Ovary (tissue), 9 donors: ENCODE results near the gene ARHGAP8. TPM values are rescaled to one million over a fixed set of nuclear protein-coding genes. Genes with fewer than 3 reads are reported as not detected.

Source experiments
- DNase-seq, 5 donors: peaks; one replicate each; pipeline ENCODE4 v3.0.0-alpha.2; 2019 to 2020
- H3K27ac ChIP-seq, 2 donors: fragments of 200-600 bp; one replicate each; pipeline versions ENCODE4 v1.5.1 to v1.8.0; 2019 to 2022
- H3K27me3 ChIP-seq: fragments of 200-600 bp; one replicate; pipeline ENCODE4 v1.8.0; 2022
- H3K36me3 ChIP-seq: fragments of 200-600 bp; sonication (generic); one replicate; pipeline ENCODE4 v1.5.1; 2019
- H3K4me1 ChIP-seq: one replicate; pipeline ENCODE4 v1.8.1; 2013; ENCODE audit warnings: mild to moderate bottlenecking, moderate library complexity; ENCODE audit not compliant: insufficient read depth
- H3K4me3 ChIP-seq: fragments of 200-600 bp; sonication (generic); one replicate; pipeline ENCODE4 v1.5.1; 2017
- H3K9me3 ChIP-seq, 2 donors: fragments of 200-600 bp in 1 of 2; sonication (generic) in 1 of 2; one replicate each; pipeline versions ENCODE4 v1.5.1 to v1.8.1; 2013 to 2019; ENCODE audit warnings: mild to moderate bottlenecking in 1 of 2, moderate library complexity in 1 of 2
- CTCF ChIP-seq, 3 donors: fragments of 450-650 bp in 2 of 3; fragments of 200-600 bp in 1 of 3; IDR thresholded peaks; one replicate each; pipeline versions ENCODE4 v1.5.1 to v1.8.0; 2016 to 2022; ENCODE audit warnings: antibody characterized with exemption in 3 of 3, mild to moderate bottlenecking in 1 of 3
- EP300 ChIP-seq: sonication (generic); formaldehyde crosslinking; IDR thresholded peaks from one replicate; pipeline ENCODE4 v1.6.1; 2017; ENCODE audit warnings: antibody characterized with exemption
- POLR2A ChIP-seq: fragments of 450-650 bp; IDR thresholded peaks from one replicate; pipeline ENCODE4 v1.6.1; 2017; ENCODE audit warnings: antibody characterized with exemption, mild to moderate bottlenecking, moderate library complexity
- WGBS, 3 donors: extraction: QIAGEN DNeasy Blood & Tissue Kit in 1 of 3; methylation state at CpG; one replicate each; pipeline versions ENCODE4 v1.1.5 to v1.1.7; 2013 to 2017; 5-methylcytosine and 5-hydroxymethylcytosine counted together
- intact Hi-C, 4 donors: fragments of 100-400 bp; cut with DNase I; formaldehyde crosslinking; loops; one replicate each; pipeline versions ENCODE4 v1.11.0 to v1.15.1; 2022 to 2023
- polyA plus RNA-seq, 2 donors: library from polyadenylated mRNA; stranded (reverse); fragments of 200-250 nt in 1 of 2; fragments of 350-450 nt in 1 of 2; fragmentation: Illumina TruSeq in 1 of 2; extraction: RNeasy Lipid Tissue Mini Kit (QIAGEN cat#74804) in 1 of 2; gene quantifications; one replicate each; pipeline ENCODE4 v1.2.3, GENCODE V29; 2013 to 2014
- total RNA-seq, 7 donors: library from RNA; depleted of rRNA in 2 of 7; stranded (reverse); fragments of >200 nt in 2 of 7; fragmentation: NEBNext Ultra II Directional in 3 of 7; extraction: Animal tissue kit (Norgen Biotek cat#: 25700) in 3 of 7; gene quantifications; one replicate each; pipeline versions ENCODE4 v1.1.0 to v1.2.4, GENCODE V29; 2016 to 2023
- donor health status: DM: no; HTN: no; CAD: no; lungs with moderate emphysema.
- donor health status: DM: no; HTN: no; CAD: no.
- donor health status: Bipolar disorder and iron deficiency.
- donor health status: DM: yes; HTN: yes; CAD: no.
- donor health status: DM: no; HTN: no; CAD: no.
- donor health status: DM: yes; HTN: yes; CAD: no.

Gene ARHGAP8
- total and polyA plus RNA-seq, 9 donors, result 0.45 to 23.8 (median 2.1) TPM

- intact Hi-C loops, result loop anchor here in 1 of 4 donors (2.0 kb wide), 1 partner anchor 273 kb away; no protein-coding TSS in a partner anchor
- H3K4me1 ChIP-seq, result no peaks in the 10 kb centered on the region
Observed at GRCh38 chr22:44823396-44823795, 71.0 kb downstream of the ARHGAP8 start.

GRCh38 chr22:44823806-44824205 lies 71.4 kb downstream of the ARHGAP8 start:
- H3K27ac ChIP-seq, result no peak overlapping the region
- no peak overlapping the region for H3K4me3 ChIP-seq
- intact Hi-C loops, result loop anchor here in 1 of 4 donors (2.0 kb wide), 1 partner anchor 273 kb away; no protein-coding TSS in a partner anchor
- H3K36me3 ChIP-seq, result no peaks in the 10 kb centered on the region
- H3K27me3 ChIP-seq, result no peaks in the 10 kb centered on the region
- DNase-seq, result no peak
- 82 to 84% (median 83%) methylated on average over 3 to 4 of the region's 4 CpGs for WGBS, 3 donors
- H3K9me3 ChIP-seq, result no peaks in the 10 kb centered on the region
- H3K4me1 ChIP-seq, result no peaks in the 10 kb centered on the region
- TF ChIP-seq EP300 (no peak), CTCF (IDR thresholded peaks at IDR 0.05) (no peak), POLR2A (no peak)

More at GRCh38 chr22:44823396-44823795, 71.0 kb downstream of the ARHGAP8 start:
- no peaks in the 10 kb centered on the region for H3K36me3 ChIP-seq
- H3K27ac ChIP-seq, result no peak overlapping the region
- WGBS, 3 donors, result 76 to 82% (median 79%) methylated on average over 8 of the region's 8 CpGs
- no peaks in the 10 kb centered on the region for H3K27me3 ChIP-seq
- no peak overlapping the region for H3K4me3 ChIP-seq
- no peak for TF ChIP-seq EP300
- no peak for TF ChIP-seq CTCF (IDR thresholded peaks at IDR 0.05)
- no peak for TF ChIP-seq POLR2A
- H3K9me3 ChIP-seq, result no peaks in the 10 kb centered on the region
- no peak for DNase-seq

GRCh38 chr22:44824271-44824670 lies 71.9 kb downstream of the ARHGAP8 start:
- intact Hi-C loops, result no loop called here
- no peak for DNase-seq
- Histone ChIP-seq H3K9me3 (no peaks in the 10 kb centered on the region), H3K36me3 (no peaks in the 10 kb centered on the region), H3K27ac (no peak overlapping the region), H3K4me1 (no peaks in the 10 kb centered on the region), H3K4me3 (no peak overlapping the region), H3K27me3 (no peaks in the 10 kb centered on the region)
- TF ChIP-seq EP300 (no peak), POLR2A (no peak), CTCF (IDR thresholded peaks at IDR 0.05) (no peak)
- 88 to 91% (median 90%) methylated on average over 12 of the region's 12 CpGs for WGBS, 3 donors

GRCh38 chr22:44825310-44826150 lies 73.2 kb downstream of the ARHGAP8 start:
- Histone ChIP-seq H3K36me3 (no peaks in the 10 kb centered on the region), H3K27ac (no peak overlapping the region), H3K9me3 (no peaks in the 10 kb centered on the region), H3K4me1 (no peaks in the 10 kb centered on the region), H3K27me3 (no peaks in the 10 kb centered on the region), H3K4me3 (no peak overlapping the region)
- DNase-seq, result peak in 1 of 5 donors; percentile 5
- 75 to 82% (median 82%) methylated on average over 25 to 43 of the region's 43 CpGs for WGBS, 3 donors
- intact Hi-C loops, result loop anchor here in 1 of 4 donors (5.0 kb wide), 1 partner anchor 267 kb away; no protein-coding TSS in a partner anchor
- TF ChIP-seq CTCF (IDR thresholded peaks at IDR 0.05), result no peak
- no peak for TF ChIP-seq POLR2A
- TF ChIP-seq EP300, result no peak
